Measurements from ENCODE around the gene GAL3ST2. TPM values are rescaled to one million over a fixed set of nuclear protein-coding genes. Genes with fewer than 3 reads are reported as not detected.
"Not testable (repeated sequence)": the region's sequence is repeated elsewhere in the genome, so short reads cannot be mapped to it uniquely, and the experiment has no call there.

The GAL3ST2 gene
- polyA plus RNA-seq, 1 donor from 2014 or later: not detected

DNA sequence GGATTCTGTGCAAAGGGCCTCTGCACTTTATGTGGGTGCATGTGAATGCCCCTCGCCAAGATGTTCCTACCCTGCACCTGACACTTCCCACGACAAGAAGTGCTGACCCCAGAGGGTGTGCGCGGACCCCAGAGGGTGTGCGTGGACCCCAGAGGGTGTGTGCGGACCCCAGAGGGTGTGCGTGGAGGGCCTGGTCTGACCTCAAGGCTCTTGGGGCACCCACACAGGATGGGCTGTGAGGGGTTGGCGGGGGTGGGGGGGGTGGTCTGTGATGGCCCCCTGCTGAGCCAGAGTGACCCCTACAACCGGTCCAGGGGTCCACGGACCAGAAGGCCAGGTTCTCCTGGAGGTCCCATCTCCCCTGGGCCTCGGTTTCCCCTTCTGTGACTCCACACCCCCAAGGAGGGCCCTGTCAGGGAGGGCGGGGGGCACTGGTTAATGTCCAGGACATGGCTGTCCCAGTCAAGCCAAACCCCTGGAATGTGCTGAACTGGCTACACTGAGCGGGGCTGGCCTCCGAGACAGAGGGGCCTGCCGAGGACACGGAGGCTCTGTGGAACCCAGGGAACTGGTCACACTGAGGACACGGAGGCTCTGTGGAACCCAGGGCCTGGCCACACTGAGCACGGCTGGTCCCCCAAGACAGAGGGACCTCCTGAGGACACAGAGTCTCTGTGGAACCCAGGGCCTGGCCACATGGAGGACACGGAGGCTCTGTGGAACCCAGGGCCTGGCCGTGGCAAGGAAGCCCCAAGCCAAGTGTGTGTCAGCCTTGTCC lies 35.5 kb downstream of the GAL3ST2 start:
- Mint-ChIP-seq H3K27ac (no peak overlapping the region), H3K4me1 (peaks cover 2 to 5% (median 3%) of the 10 kb centered on the region in 3 donors), H3K9me3 (no peaks in the 10 kb centered on the region), H3K36me3 (no peaks in the 10 kb centered on the region), H3K27me3 (peaks cover 7% of the 10 kb centered on the region), H3K4me3 (no peak overlapping the region)

GRCh38 chr2:241812730-241813643 lies 36.4 kb downstream of the GAL3ST2 start:
- Mint-ChIP-seq H3K4me1 (peaks cover 8 to 9% (median 8%) of the 10 kb centered on the region in 3 donors), H3K27me3 (peaks cover 14% of the 10 kb centered on the region), H3K9me3 (no peaks in the 10 kb centered on the region), H3K4me3 (peak overlapping the region in 1 of 4 donors; percentile 17), H3K36me3 (peaks cover 2% of the 10 kb centered on the region), H3K27ac (peak overlapping the region in 2 of 3 donors; percentile 71)

- Mint-ChIP-seq H3K4me1 (peaks cover 4 to 8% (median 8%) of the 10 kb centered on the region in 3 donors), H3K4me3 (peak overlapping the region in 2 of 4 donors; percentile 14 to 65), H3K9me3 (no peaks in the 10 kb centered on the region), H3K27me3 (peaks cover 17% of the 10 kb centered on the region), H3K36me3 (peaks cover 2% of the 10 kb centered on the region), H3K27ac (peak overlapping the region in 2 of 3 donors; percentile 71)
Observed at GRCh38 chr2:241813644-241814392, 37.2 kb downstream of the GAL3ST2 start.

DNA sequence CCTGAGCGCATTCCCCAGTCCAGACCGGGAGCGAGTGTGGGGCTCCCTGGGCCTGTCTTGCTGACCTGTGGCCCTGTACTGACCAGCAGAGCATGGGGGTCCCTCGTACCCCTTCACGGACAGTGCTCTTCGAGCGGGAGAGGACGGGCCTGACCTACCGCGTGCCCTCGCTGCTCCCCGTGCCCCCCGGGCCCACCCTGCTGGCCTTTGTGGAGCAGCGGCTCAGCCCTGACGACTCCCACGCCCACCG lies 37.7 kb downstream of the GAL3ST2 start:
- H3K9me3 Mint-ChIP-seq: no peaks in the 10 kb centered on the region
- no peak overlapping the region for H3K4me3 Mint-ChIP-seq
- H3K27me3 Mint-ChIP-seq: peaks cover 22% of the 10 kb centered on the region
- H3K27ac Mint-ChIP-seq: no peak overlapping the region
- peaks cover 4 to 8% (median 8%) of the 10 kb centered on the region in 3 donors for H3K4me1 Mint-ChIP-seq
- H3K36me3 Mint-ChIP-seq: peaks cover 2% of the 10 kb centered on the region

- peaks cover 4 to 8% (median 8%) of the 10 kb centered on the region in 3 donors for H3K4me1 Mint-ChIP-seq
- H3K9me3 Mint-ChIP-seq: no peaks in the 10 kb centered on the region
- peak overlapping the region in 1 of 4 donors; percentile 70 for H3K4me3 Mint-ChIP-seq
- H3K27me3 Mint-ChIP-seq: peaks cover 20% of the 10 kb centered on the region
- peaks cover 2% of the 10 kb centered on the region for H3K36me3 Mint-ChIP-seq
- H3K27ac Mint-ChIP-seq: peak overlapping the region in 1 of 3 donors; percentile 63
Observed at GRCh38 chr2:241814643-241815476, 38.2 kb downstream of the GAL3ST2 start.

- Mint-ChIP-seq H3K27ac (peak overlapping the region in 1 of 3 donors; percentile 63), H3K4me1 (peaks cover 4 to 10% (median 8%) of the 10 kb centered on the region in 3 donors), H3K27me3 (peaks cover 23% of the 10 kb centered on the region), H3K36me3 (peaks cover 2% of the 10 kb centered on the region), H3K9me3 (no peaks in the 10 kb centered on the region), H3K4me3 (peak overlapping the region in 1 of 4 donors; percentile 70)
Observed at GRCh38 chr2:241815477-241816430, 39.1 kb downstream of the GAL3ST2 start.

DNA sequence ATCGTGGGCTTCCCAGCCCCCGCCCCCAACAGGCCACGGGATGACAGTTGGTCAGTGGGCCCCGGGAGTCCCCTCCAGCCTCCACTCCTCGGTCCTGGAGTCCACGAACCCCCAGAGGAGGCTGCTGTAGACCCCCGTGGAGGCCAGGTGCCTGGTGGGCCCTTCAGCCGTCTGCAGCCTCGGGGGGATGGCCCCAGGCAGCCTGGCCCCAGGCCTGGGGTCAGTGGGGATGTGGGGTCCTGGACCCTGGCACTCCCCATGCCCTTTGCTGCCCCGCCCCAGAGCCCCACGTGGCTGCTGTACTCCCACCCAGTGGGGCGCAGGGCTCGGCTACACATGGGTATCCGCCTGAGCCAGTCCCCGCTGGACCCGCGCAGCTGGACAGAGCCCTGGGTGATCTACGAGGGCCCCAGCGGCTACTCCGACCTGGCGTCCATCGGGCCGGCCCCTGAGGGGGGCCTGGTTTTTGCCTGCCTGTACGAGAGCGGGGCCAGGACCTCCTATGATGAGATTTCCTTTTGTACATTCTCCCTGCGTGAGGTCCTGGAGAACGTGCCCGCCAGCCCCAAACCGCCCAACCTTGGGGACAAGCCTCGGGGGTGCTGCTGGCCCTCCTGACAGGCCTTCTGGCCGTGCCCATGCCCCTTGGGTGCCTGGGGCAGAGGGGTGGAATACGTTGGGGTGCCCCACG lies 40.0 kb downstream of the GAL3ST2 start:
- peak overlapping the region in 1 of 3 donors; percentile 96 for H3K27ac Mint-ChIP-seq
- H3K9me3 Mint-ChIP-seq: no peaks in the 10 kb centered on the region
- peaks cover 4 to 10% (median 8%) of the 10 kb centered on the region in 3 donors for H3K4me1 Mint-ChIP-seq

DNA sequence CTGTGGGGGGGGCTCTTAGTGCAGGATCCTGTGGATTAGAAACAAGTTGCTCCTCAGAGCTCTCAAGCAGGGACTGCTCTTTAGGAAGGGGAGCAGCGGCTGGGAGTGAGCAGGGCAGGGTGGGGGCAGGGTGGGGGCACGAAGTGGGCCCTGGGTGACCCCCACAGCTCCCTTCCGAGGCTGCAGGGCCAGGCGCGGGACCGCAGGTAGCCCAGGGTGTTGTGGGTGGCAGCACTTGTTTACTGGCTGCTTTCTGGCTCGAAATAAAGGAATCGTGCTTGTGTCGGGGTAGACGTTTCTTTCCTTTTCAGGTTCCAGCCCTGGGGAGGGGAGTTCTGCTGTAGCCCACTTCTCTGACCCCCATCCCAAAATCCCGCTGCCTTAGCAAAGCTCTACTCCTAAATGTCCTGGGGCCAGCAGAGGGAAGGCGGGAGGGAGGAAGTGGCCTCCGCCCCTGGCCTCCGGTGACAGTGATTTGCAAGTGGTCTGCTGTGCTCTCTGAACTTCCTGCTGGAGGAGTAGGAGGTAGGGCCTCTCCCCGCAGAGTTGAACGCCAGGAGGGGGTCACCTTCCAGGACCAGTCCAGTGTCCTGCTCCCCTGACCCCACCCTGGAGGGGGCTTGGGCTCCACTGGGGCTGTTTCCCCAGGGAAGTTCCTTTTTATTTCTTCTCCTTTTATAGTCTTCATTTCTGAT lies 40.7 kb downstream of the GAL3ST2 start:
- peaks cover 28% of the 10 kb centered on the region for H3K27me3 Mint-ChIP-seq
- peaks cover 4 to 10% (median 8%) of the 10 kb centered on the region in 3 donors for H3K4me1 Mint-ChIP-seq
- peak overlapping the region; percentile 67 to 96 (median 87) for H3K27ac Mint-ChIP-seq
- no peaks in the 10 kb centered on the region for H3K9me3 Mint-ChIP-seq
- H3K36me3 Mint-ChIP-seq: peaks cover 2% of the 10 kb centered on the region
- peak overlapping the region in 3 of 4 donors; percentile 57 to 86 (median 82) for H3K4me3 Mint-ChIP-seq

More for the DNA sequence above, 40.0 kb downstream of the GAL3ST2 start:
- peaks cover 2% of the 10 kb centered on the region for H3K36me3 Mint-ChIP-seq
- peaks cover 26% of the 10 kb centered on the region for H3K27me3 Mint-ChIP-seq
- H3K4me3 Mint-ChIP-seq: no peak overlapping the region

- H3K27ac Mint-ChIP-seq: peak overlapping the region; percentile 67 to 96 (median 87)
- not testable (repeated sequence) for H3K9me3 Mint-ChIP-seq, H3K36me3 Mint-ChIP-seq
- peak overlapping the region in 3 of 4 donors; percentile 57 to 82 (median 57) for H3K4me3 Mint-ChIP-seq
- peaks cover 4 to 13% (median 8%) of the 10 kb centered on the region in 3 donors for H3K4me1 Mint-ChIP-seq
- peaks cover 28% of the 10 kb centered on the region for H3K27me3 Mint-ChIP-seq
Observed at GRCh38 chr2:241817821-241818215, 41.2 kb downstream of the GAL3ST2 start.

GRCh38 chr2:241818229-241818942 lies 41.8 kb downstream of the GAL3ST2 start:
- H3K36me3 Mint-ChIP-seq: peaks cover 2% of the 10 kb centered on the region
- peak overlapping the region; percentile 63 to 96 (median 67) for H3K27ac Mint-ChIP-seq
- no peaks in the 10 kb centered on the region for H3K9me3 Mint-ChIP-seq
- H3K4me1 Mint-ChIP-seq: peaks cover 4 to 14% (median 8%) of the 10 kb centered on the region in 3 donors
- peaks cover 28% of the 10 kb centered on the region for H3K27me3 Mint-ChIP-seq
- peak overlapping the region in 2 of 4 donors; percentile 57 to 82 for H3K4me3 Mint-ChIP-seq

GRCh38 chr2:241818943-241819270 lies 42.3 kb downstream of the GAL3ST2 start:
- Mint-ChIP-seq H3K27me3 (peaks cover 29% of the 10 kb centered on the region), H3K36me3 (peaks cover 2% of the 10 kb centered on the region), H3K9me3 (peaks cover 0 to 3% (median 0%) of the 10 kb centered on the region in 3 donors), H3K4me1 (peaks cover 4 to 16% (median 8%) of the 10 kb centered on the region in 3 donors), H3K4me3 (peak overlapping the region in 1 of 4 donors; percentile 30), H3K27ac (peak overlapping the region; percentile 22 to 95 (median 63))

Data from IgD-negative memory B cell (primary cell).